GM12891 (cell line): ENCODE data around the gene SCD5.

Experiments used
- PAX5 ChIP-seq: IDR thresholded peaks from 2 replicates; pipeline ENCODE4 v1.6.1; 2011; ENCODE audit warnings: low read length, moderate library complexity, mild to moderate bottlenecking; ENCODE audit not compliant: insufficient read depth, severe bottlenecking
- POLR2A ChIP-seq: IDR thresholded peaks from 2 replicates; pipeline ENCODE4 v1.6.1; 2011; ENCODE audit warnings: low read depth, low read length, control low read depth
- POLR2AphosphoS5 ChIP-seq: IDR thresholded peaks from 2 replicates; pipeline ENCODE4 v1.6.1; 2011; ENCODE audit warnings: low read depth, low read length, control low read depth
- SPI1 ChIP-seq: IDR thresholded peaks from 2 replicates; pipeline ENCODE4 v1.6.1; 2011; ENCODE audit warnings: low read depth, low read length, control low read depth
- TAF1 ChIP-seq: IDR thresholded peaks from 2 replicates; pipeline ENCODE4 v1.6.1; 2011; ENCODE audit warnings: low read depth, low read length, control low read depth

DNA sequence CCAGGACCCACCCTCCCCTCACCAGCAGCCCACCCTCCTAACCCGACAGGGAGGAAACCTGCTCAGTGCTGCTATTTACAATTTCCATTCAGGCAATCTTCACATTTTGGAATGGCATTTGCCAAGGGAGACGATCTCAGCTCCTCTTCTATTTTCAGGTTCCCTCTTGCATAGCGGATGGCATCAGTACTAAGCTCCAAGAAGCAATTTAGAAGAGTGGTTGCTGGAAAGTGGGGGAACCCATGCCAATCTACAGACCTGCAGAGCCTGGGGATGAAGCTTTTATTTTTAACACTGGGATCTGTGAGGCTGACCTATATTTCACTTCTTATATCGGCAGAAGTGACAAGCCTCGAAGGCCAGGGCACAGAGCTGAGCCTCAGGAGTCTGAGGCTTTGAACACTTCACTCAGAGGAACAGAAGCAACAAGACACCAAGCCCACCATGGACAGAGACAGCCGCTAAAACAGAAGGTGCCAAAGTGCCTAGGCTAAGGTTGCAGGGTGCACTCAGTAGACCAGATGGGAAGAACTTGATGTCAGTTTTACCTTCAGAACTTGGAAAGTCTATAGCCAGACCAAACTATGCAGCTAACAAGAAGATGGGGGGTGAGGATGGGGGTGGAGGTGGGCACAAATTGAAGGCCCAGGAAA, 44.0 kb downstream of the SCD5 start:
- no peak for TF ChIP-seq TAF1
- no peak for TF ChIP-seq POLR2A
- no peak for TF ChIP-seq SPI1
- no peak for TF ChIP-seq POLR2AphosphoS5
- TF ChIP-seq PAX5, result no peak
